Brain pericyte (primary cell): ENCODE results near the gene CCZ1.
"Not testable (repeated sequence)": the region's sequence is repeated elsewhere in the genome, so short reads cannot be mapped to it uniquely, and the experiment has no call there.

ENCODE experiments used
- DNase-seq: peaks from one replicate; pipeline ENCODE4 v3.0.0-alpha.2; 2012; ENCODE audit warnings: low read depth, low spot score

The CCZ1 gene

GRCh38 chr7:5908835-5909234 lies 10.3 kb downstream of the CCZ1 start:
- DNase-seq, result not testable (repeated sequence)

- DNase-seq, result not testable (repeated sequence)
Measured at GRCh38 chr7:5916529-5916928, 18.0 kb downstream of the CCZ1 start.

GRCh38 chr7:5924180-5924579 lies 25.6 kb downstream of the CCZ1 start:
- not testable (repeated sequence) for DNase-seq

- not testable (repeated sequence) for DNase-seq
Measured at GRCh38 chr7:5924630-5925029, 26.1 kb downstream of the CCZ1 start.

- not testable (repeated sequence) for DNase-seq
Measured at GRCh38 chr7:5926263-5926870, 27.8 kb downstream of the CCZ1 start.

GRCh38 chr7:5930290-5930689 lies 31.8 kb downstream of the CCZ1 start:
- not testable (repeated sequence) for DNase-seq

- not testable (repeated sequence) for DNase-seq
Measured at GRCh38 chr7:5931250-5931649, 32.7 kb downstream of the CCZ1 start.

GRCh38 chr7:5931905-5932644 lies 33.5 kb downstream of the CCZ1 start:
- DNase-seq, result peak; percentile 10

- DNase-seq, result not testable (repeated sequence)
Measured at GRCh38 chr7:5934945-5935450, 36.5 kb downstream of the CCZ1 start.

GRCh38 chr7:5963205-5963604 lies 64.7 kb downstream of the CCZ1 start:
- not testable (repeated sequence) for DNase-seq

GRCh38 chr7:5963810-5964209 lies 65.3 kb downstream of the CCZ1 start:
- DNase-seq, result not testable (repeated sequence)

- DNase-seq, result not testable (repeated sequence)
Measured at GRCh38 chr7:5970347-5970911, 71.9 kb downstream of the CCZ1 start, which contains the start of gene RSPH10B. Gene RSPH10B, minus strand, starts transcription at chr7:5970689. Its CDS starts 3,573 bp downstream, at chr7:5967116.

- not testable (repeated sequence) for DNase-seq
Measured at GRCh38 chr7:5973580-5973979, 75.0 kb downstream of the CCZ1 start.
